ENCODE measurements around the gene BHLHE23.

BHLHE23 gene

GRCh38 chr20:62995481-62995880 lies 11.3 kb downstream of the BHLHE23 start:
- Histone ChIP-seq H3K4me3 (ENCODE audit: insufficient read depth in 1 of 2, low read depth in 1 of 2, low read length in 2 of 2) (no peak overlapping the region), H2AFZ (ENCODE audit: low read depth, low read length) (no peak overlapping the region), H2BK5ac (ENCODE audit: low read depth, low read length, poor library complexity, severe bottlenecking) (no peak overlapping the region), H2AK5ac (ENCODE audit: low read length, severe bottlenecking) (no peak overlapping the region), H3K36me3 (ENCODE audit: control insufficient read depth in 1 of 2, insufficient read depth in 2 of 2, low read depth in 1 of 2, low read length in 2 of 2) (no peaks in the 10 kb centered on the region), H3K4me1 (ENCODE audit: control insufficient read depth, insufficient read depth, low read depth, low read length) (peaks cover 5% of the 10 kb centered on the region), H3K4me2 (ENCODE audit: low read length, poor library complexity, severe bottlenecking) (no peak overlapping the region), H3K79me1 (replicated peaks; ENCODE audit: low read length, poor library complexity, severe bottlenecking) (no peaks in the 10 kb centered on the region), H4K91ac (ENCODE audit: low read length) (no peak overlapping the region), H2BK120ac (ENCODE audit: low read depth, low read length) (no peak overlapping the region), H3K18ac (ENCODE audit: low read depth in 1 of 2, low read length in 2 of 2) (no peak overlapping the region), H3K14ac (ENCODE audit: low read length in 2 of 2) (no peak overlapping the region), H3K27me3 (ENCODE audit: control insufficient read depth in 1 of 2, insufficient read depth in 1 of 2, low read length in 2 of 2) (peaks cover 86 to 93% of the 10 kb centered on the region in 2 experiments), H3K4ac (ENCODE audit: low read depth in 1 of 2, low read length in 2 of 2) (no peak overlapping the region), H3K9me3 (ENCODE audit: control insufficient read depth, low read length) (peaks cover 5% of the 10 kb centered on the region), H2BK15ac (ENCODE audit: low read depth, poor library complexity, severe bottlenecking) (no peak overlapping the region), H3K9ac (ENCODE audit: low read length) (no peak overlapping the region), H3K23ac (ENCODE audit: low read length in 2 of 2) (no peak overlapping the region), H4K8ac (ENCODE audit: low read length) (no peak overlapping the region), H2BK12ac (ENCODE audit: low read length in 2 of 2) (no peak overlapping the region), H3K27ac (ENCODE audit: low read length, poor library complexity, severe bottlenecking) (no peak overlapping the region)
- DNase-seq = no peak
- 78% methylated on average over 11 of the region's 11 CpGs for WGBS

DNA sequence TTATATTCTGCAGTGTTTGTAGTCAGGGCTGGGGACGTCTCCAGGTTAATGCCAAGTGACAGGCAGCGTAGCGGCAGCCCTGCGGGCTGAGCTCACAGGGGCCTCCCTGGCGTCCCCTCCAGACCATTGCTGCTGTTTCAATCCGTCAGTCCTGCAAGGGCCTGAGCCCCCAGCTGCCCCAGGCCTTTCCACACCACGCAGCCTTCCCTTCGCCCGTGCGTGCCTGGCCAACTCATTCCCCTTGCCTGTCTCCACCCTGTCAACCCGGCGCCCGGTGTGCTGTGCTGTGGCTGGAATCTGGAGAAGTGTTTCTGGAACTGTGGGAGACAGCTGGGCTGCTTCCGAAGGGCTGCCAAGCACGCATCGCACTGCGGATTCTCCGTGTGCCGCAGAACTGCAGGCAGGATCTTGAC lies 11.9 kb downstream of the BHLHE23 start:
- Histone ChIP-seq H2BK120ac (ENCODE audit: low read depth, low read length) (no peak overlapping the region), H3K18ac (ENCODE audit: low read depth in 1 of 2, low read length in 2 of 2) (no peak overlapping the region), H3K27ac (ENCODE audit: low read length, poor library complexity, severe bottlenecking) (no peak overlapping the region), H3K9me3 (ENCODE audit: control insufficient read depth, low read length) (peaks cover 5% of the 10 kb centered on the region), H4K8ac (ENCODE audit: low read length) (no peak overlapping the region), H3K36me3 (ENCODE audit: control insufficient read depth in 1 of 2, insufficient read depth in 2 of 2, low read depth in 1 of 2, low read length in 2 of 2) (no peaks in the 10 kb centered on the region), H3K9ac (ENCODE audit: low read length) (no peak overlapping the region), H3K79me1 (replicated peaks; ENCODE audit: low read length, poor library complexity, severe bottlenecking) (no peaks in the 10 kb centered on the region), H4K91ac (ENCODE audit: low read length) (no peak overlapping the region), H3K14ac (ENCODE audit: low read length in 2 of 2) (no peak overlapping the region), H3K23ac (ENCODE audit: low read length in 2 of 2) (no peak overlapping the region), H3K4me3 (ENCODE audit: insufficient read depth in 1 of 2, low read depth in 1 of 2, low read length in 2 of 2) (no peak overlapping the region), H2BK12ac (ENCODE audit: low read length in 2 of 2) (no peak overlapping the region), H2AK5ac (ENCODE audit: low read length, severe bottlenecking) (no peak overlapping the region), H3K4me1 (ENCODE audit: control insufficient read depth, insufficient read depth, low read depth, low read length) (peaks cover 5% of the 10 kb centered on the region), H2BK5ac (ENCODE audit: low read depth, low read length, poor library complexity, severe bottlenecking) (no peak overlapping the region), H3K4ac (ENCODE audit: low read depth in 1 of 2, low read length in 2 of 2) (no peak overlapping the region), H3K27me3 (ENCODE audit: control insufficient read depth in 1 of 2, insufficient read depth in 1 of 2, low read length in 2 of 2) (peaks cover 85 to 92% of the 10 kb centered on the region in 2 experiments), H2AFZ (ENCODE audit: low read depth, low read length) (no peak overlapping the region), H2BK15ac (ENCODE audit: low read depth, poor library complexity, severe bottlenecking) (no peak overlapping the region), H3K4me2 (ENCODE audit: low read length, poor library complexity, severe bottlenecking) (no peak overlapping the region)
- DNase-seq = no peak
- WGBS = 75% methylated on average over 18 of the region's 19 CpGs

DNA sequence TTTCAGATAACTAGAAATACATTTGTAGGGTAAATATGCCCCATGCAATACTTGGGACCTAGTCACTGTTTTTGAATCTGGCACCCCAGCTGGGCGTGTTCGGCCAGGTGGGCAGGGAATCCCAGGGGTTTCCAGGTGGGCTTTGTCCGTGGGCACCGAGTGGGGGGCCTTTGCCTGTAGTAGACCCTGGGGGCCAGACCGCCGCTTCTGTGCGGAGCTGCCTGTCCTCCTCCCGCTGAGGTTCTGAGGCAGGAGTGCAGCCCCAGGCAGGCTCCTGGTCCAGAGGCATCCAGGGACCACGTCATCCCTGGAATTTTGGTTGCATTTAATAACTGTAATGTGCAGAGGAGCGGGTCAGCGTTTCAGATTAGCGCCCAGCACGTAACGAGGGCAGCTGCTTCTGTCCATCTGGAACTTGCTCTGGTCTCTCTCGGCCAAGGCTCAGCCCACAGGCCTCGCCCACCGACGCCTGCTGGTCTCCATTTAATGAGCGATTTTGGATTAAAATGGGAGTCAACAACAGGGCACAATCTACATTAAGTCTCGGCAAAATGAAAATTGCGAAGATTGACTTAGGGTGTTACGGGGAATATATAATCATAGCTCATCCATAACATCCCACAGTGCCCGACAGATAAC lies 12.8 kb downstream of the BHLHE23 start:
- H3K36me3 ChIP-seq (ENCODE audit: control insufficient read depth in 1 of 2, insufficient read depth in 2 of 2, low read depth in 1 of 2, low read length in 2 of 2) = no peaks in the 10 kb centered on the region
- H4K91ac ChIP-seq (ENCODE audit: low read length) = no peak overlapping the region
- H2AFZ ChIP-seq (ENCODE audit: low read depth, low read length) = no peak overlapping the region
- peaks cover 5% of the 10 kb centered on the region for H3K4me1 ChIP-seq (ENCODE audit: control insufficient read depth, insufficient read depth, low read depth, low read length)
- no peak overlapping the region for H2BK12ac ChIP-seq (ENCODE audit: low read length in 2 of 2)
- H3K27ac ChIP-seq (ENCODE audit: low read length, poor library complexity, severe bottlenecking) = no peak overlapping the region
- no peaks in the 10 kb centered on the region for H3K9me3 ChIP-seq (ENCODE audit: control insufficient read depth, low read length)
- H3K9ac ChIP-seq (ENCODE audit: low read length) = no peak overlapping the region
- H3K4me2 ChIP-seq (ENCODE audit: low read length, poor library complexity, severe bottlenecking) = no peak overlapping the region
- peaks cover 79 to 89% of the 10 kb centered on the region in 2 experiments for H3K27me3 ChIP-seq (ENCODE audit: control insufficient read depth in 1 of 2, insufficient read depth in 1 of 2, low read length in 2 of 2)
- no peaks in the 10 kb centered on the region for H3K79me1 ChIP-seq (replicated peaks; ENCODE audit: low read length, poor library complexity, severe bottlenecking)
- no peak overlapping the region for H2BK15ac ChIP-seq (ENCODE audit: low read depth, poor library complexity, severe bottlenecking)
- H3K23ac ChIP-seq (ENCODE audit: low read length in 2 of 2) = no peak overlapping the region
- no peak overlapping the region for H4K8ac ChIP-seq (ENCODE audit: low read length)
- H2BK5ac ChIP-seq (ENCODE audit: low read depth, low read length, poor library complexity, severe bottlenecking) = no peak overlapping the region
- no peak overlapping the region for H3K4ac ChIP-seq (ENCODE audit: low read depth in 1 of 2, low read length in 2 of 2)
- H3K14ac ChIP-seq (ENCODE audit: low read length in 2 of 2) = no peak overlapping the region
- no peak overlapping the region for H3K4me3 ChIP-seq (ENCODE audit: insufficient read depth in 1 of 2, low read depth in 1 of 2, low read length in 2 of 2)
- no peak overlapping the region for H2AK5ac ChIP-seq (ENCODE audit: low read length, severe bottlenecking)
- H2BK120ac ChIP-seq (ENCODE audit: low read depth, low read length) = no peak overlapping the region
- 92% methylated on average over 23 of the region's 23 CpGs for WGBS
- no peak overlapping the region for H3K18ac ChIP-seq (ENCODE audit: low read depth in 1 of 2, low read length in 2 of 2)
- DNase-seq = no peak

- H3K4me3 ChIP-seq (ENCODE audit: insufficient read depth in 1 of 2, low read depth in 1 of 2, low read length in 2 of 2) = no peak overlapping the region
- WGBS = 75% methylated on average over 6 of the region's 6 CpGs
- peaks cover 66 to 81% of the 10 kb centered on the region in 2 experiments for H3K27me3 ChIP-seq (ENCODE audit: control insufficient read depth in 1 of 2, insufficient read depth in 1 of 2, low read length in 2 of 2)
- no peaks in the 10 kb centered on the region for H3K79me1 ChIP-seq (replicated peaks; ENCODE audit: low read length, poor library complexity, severe bottlenecking)
- H3K4me2 ChIP-seq (ENCODE audit: low read length, poor library complexity, severe bottlenecking) = no peak overlapping the region
- H3K27ac ChIP-seq (ENCODE audit: low read length, poor library complexity, severe bottlenecking) = no peak overlapping the region
- H3K36me3 ChIP-seq (ENCODE audit: control insufficient read depth in 1 of 2, insufficient read depth in 2 of 2, low read depth in 1 of 2, low read length in 2 of 2) = no peaks in the 10 kb centered on the region
- H2BK5ac ChIP-seq (ENCODE audit: low read depth, low read length, poor library complexity, severe bottlenecking) = no peak overlapping the region
- H2AK5ac ChIP-seq (ENCODE audit: low read length, severe bottlenecking) = no peak overlapping the region
- no peak overlapping the region for H4K8ac ChIP-seq (ENCODE audit: low read length)
- H3K9me3 ChIP-seq (ENCODE audit: control insufficient read depth, low read length) = no peaks in the 10 kb centered on the region
- H3K4me1 ChIP-seq (ENCODE audit: control insufficient read depth, insufficient read depth, low read depth, low read length) = peaks cover 2% of the 10 kb centered on the region
- H2AFZ ChIP-seq (ENCODE audit: low read depth, low read length) = no peak overlapping the region
- H2BK15ac ChIP-seq (ENCODE audit: low read depth, poor library complexity, severe bottlenecking) = no peak overlapping the region
- no peak overlapping the region for H3K23ac ChIP-seq (ENCODE audit: low read length in 2 of 2)
- no peak overlapping the region for H4K91ac ChIP-seq (ENCODE audit: low read length)
- no peak overlapping the region for H2BK12ac ChIP-seq (ENCODE audit: low read length in 2 of 2)
- no peak overlapping the region for H3K18ac ChIP-seq (ENCODE audit: low read depth in 1 of 2, low read length in 2 of 2)
- H3K14ac ChIP-seq (ENCODE audit: low read length in 2 of 2) = no peak overlapping the region
- H2BK120ac ChIP-seq (ENCODE audit: low read depth, low read length) = no peak overlapping the region
- no peak overlapping the region for H3K4ac ChIP-seq (ENCODE audit: low read depth in 1 of 2, low read length in 2 of 2)
- DNase-seq = no peak
- no peak overlapping the region for H3K9ac ChIP-seq (ENCODE audit: low read length)
Measured at GRCh38 chr20:62991863-62992262, 14.9 kb downstream of the BHLHE23 start.
